PC-9 (cell line): ENCODE results near the gene OSBPL8.

Source experiments
- CTCF ChIP-seq: fragments of 200-600 bp; sonication (generic); conservative IDR thresholded peaks from 2 replicates; pipeline ENCODE4 v1.6.1; 2017; ENCODE audit warnings: mixed run types, antibody characterized with exemption, mild to moderate bottlenecking, moderate library complexity
- EZH2 ChIP-seq: fragments of 200-600 bp; sonication (generic); IDR thresholded peaks from 2 replicates; pipeline ENCODE4 v1.8.0; 2017; ENCODE audit warnings: antibody characterized with exemption, low read depth

DNA sequence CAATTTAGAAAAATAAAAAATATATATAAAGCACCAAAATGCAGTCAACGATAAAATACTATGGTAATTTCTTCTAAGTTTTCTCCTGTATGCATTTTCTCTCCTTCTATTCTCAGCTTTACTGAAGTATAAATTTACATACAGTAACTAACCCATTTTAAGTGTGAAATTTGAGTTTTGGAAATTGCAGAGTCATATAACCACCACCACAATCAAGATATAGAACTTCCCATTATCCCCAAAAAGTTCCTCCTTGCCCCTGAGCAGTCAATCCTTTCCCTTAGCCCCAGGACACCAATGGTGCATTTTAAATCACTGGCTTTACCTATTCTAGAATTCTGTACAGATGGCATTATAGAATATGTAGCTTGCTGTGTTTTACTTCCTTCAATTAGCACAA, 180.3 kb downstream of the OSBPL8 start:
- TF ChIP-seq CTCF (no peak), EZH2 (no peak)
